Esophagus muscularis mucosa (tissue), 3 donors: Measurements from ENCODE around the gene TBRG1.
"Not testable (repeated sequence)": the region's sequence is repeated elsewhere in the genome, so short reads cannot be mapped to it uniquely, and the experiment has no call there.

Source experiments
- CTCF ChIP-seq, 3 experiments: fragments of 200-600 bp in 2 of 3; fragments of 450-650 bp in 1 of 3; sonication (generic) in 2 of 3; IDR thresholded peaks; one replicate each; pipeline ENCODE4 v1.5.1; 2017 to 2019; ENCODE audit warnings: antibody characterized with exemption in 3 of 3, mild to moderate bottlenecking in 2 of 3, moderate library complexity in 1 of 3
- POLR2A ChIP-seq: fragments of 450-650 bp; IDR thresholded peaks from one replicate; pipeline ENCODE4 v1.6.1; 2017; ENCODE audit warnings: antibody characterized with exemption, moderate library complexity, mild to moderate bottlenecking, low read depth

GRCh38 chr11:124602723-124603122 is 19.9 kb upstream of the TBRG1 start:
- not testable (repeated sequence) for TF ChIP-seq CTCF (IDR thresholded peaks at IDR 0.05); POLR2A
